ENCODE data around the gene DNASE2. TPM values are rescaled to one million over a fixed set of nuclear protein-coding genes. Genes with fewer than 3 reads are reported as not detected.

Gene DNASE2
- total and polyA plus RNA-seq, 2 of the 8 experiments (the other 6 are each of a cell fraction or from before 2014, with no cell fraction given) = 33.2 to 48.2 TPM

- H2BK15ac ChIP-seq (ENCODE audit: low read length) = no peak overlapping the region
- H3K79me2 ChIP-seq (ENCODE audit: control insufficient read depth in 1 of 2, insufficient read depth in 2 of 2, low read length in 2 of 2) = no peaks in the 10 kb centered on the region
- H3K4me1 ChIP-seq (replicated peaks in 1 of 4; ENCODE audit: control insufficient read depth in 3 of 4, insufficient read depth in 4 of 4, low read length in 3 of 4) = peaks cover 0 to 2% (median 0%) of the 10 kb centered on the region in 4 experiments; a peak in 1 of 7 replicates
- no peak overlapping the region for H4K5ac ChIP-seq (ENCODE audit: insufficient read length, low read depth, low read length)
- H3K27ac ChIP-seq (ENCODE audit: low read depth, low read length) = no peak overlapping the region
- no peak overlapping the region for H3K4me3 ChIP-seq (ENCODE audit: extremely low read depth in 1 of 4, insufficient read depth in 2 of 4, low read depth in 3 of 4, low read length in 4 of 4)
- no peak overlapping the region for H3K56ac ChIP-seq (replicated peaks; ENCODE audit: insufficient read length, low read depth, low read length)
- no peak overlapping the region for H3K9ac ChIP-seq (replicated peaks in 1 of 4; ENCODE audit: extremely low read depth in 1 of 4, low read depth in 3 of 4, low read length in 3 of 4)
- H3K18ac ChIP-seq (ENCODE audit: extremely low read depth, low read length) = no peak overlapping the region
- DNase-seq (ENCODE audit: low read depth in 1 of 2, low spot score in 2 of 2) = no peak
- WGBS, 2 experiments (ENCODE audit: extremely low coverage in 1 of 2, insufficient coverage in 1 of 2, insufficient read length in 1 of 2, insufficient replicate concordance in 2 of 2, low coverage in 1 of 2, low lambda C conversion rate in 2 of 2, missing lambda C conversion rate in 1 of 2) = 93% methylated on average over 3 of the region's 3 CpGs; no CpG with 5 or more reads in 1 of the 2 experiments
- no peak overlapping the region for H3K23ac ChIP-seq (ENCODE audit: insufficient read length)
- no peak overlapping the region for H3K4me2 ChIP-seq (ENCODE audit: insufficient read depth in 1 of 2, low read depth in 2 of 2, low read length in 2 of 2)
- H2AFZ ChIP-seq (ENCODE audit: low read length) = no peak overlapping the region
- H4K8ac ChIP-seq (ENCODE audit: extremely low read depth, insufficient read depth, low read length) = no peak overlapping the region
- no peaks in the 10 kb centered on the region for H3K79me1 ChIP-seq (ENCODE audit: low read depth, low read length)
- no peak for FAIRE-seq
- H3K14ac ChIP-seq (ENCODE audit: insufficient read length) = no peak overlapping the region
- H2BK20ac ChIP-seq (ENCODE audit: low read length) = no peak overlapping the region
- H4K20me1 ChIP-seq (replicated peaks in 1 of 2; ENCODE audit: control insufficient read depth in 1 of 2, insufficient read depth in 2 of 2, low read length in 2 of 2) = peaks cover 0 to 3% of the 10 kb centered on the region in 2 experiments
- no peaks in the 10 kb centered on the region for H3K23me2 ChIP-seq (ENCODE audit: low read depth, low read length)
- H3K36me3 ChIP-seq (ENCODE audit: control insufficient read depth in 2 of 4, insufficient read depth in 4 of 4, low read length in 3 of 4) = peaks cover 18 to 36% (median 28%) of the 10 kb centered on the region in 4 experiments; a peak in 7 of 8 replicates
- H2BK12ac ChIP-seq (ENCODE audit: low read depth, low read length) = no peak overlapping the region
- no peak overlapping the region for H2BK5ac ChIP-seq (ENCODE audit: low read depth, low read length)
- CTCF ChIA-PET (ENCODE audit: partially characterized antibody) = interaction anchor here (0.6 kb wide), 1 partner anchor 56 kb away, joined by 5 read pairs; no protein-coding TSS in a partner anchor
- peaks cover 2 to 9% of the 10 kb centered on the region in 2 experiments; a peak in 1 of 4 replicates for H3K9me3 ChIP-seq (ENCODE audit: insufficient read depth in 2 of 2, low read depth in 1 of 2, low read length in 1 of 2)
- no peak overlapping the region for H3K4ac ChIP-seq (replicated peaks; ENCODE audit: insufficient read length, low read depth, low read length)
- POLR2A ChIA-PET (ENCODE audit: partially characterized antibody) = interaction anchor here (0.7 to 13.9 kb wide), 15 partner anchors 8 to 48 kb away, joined by 3 to 180 read pairs (median 6); partner anchors contain the start of genes CALR, DNASE2, FARSA and GADD45GIP1
- H2AK5ac ChIP-seq (ENCODE audit: low read depth, low read length) = no peak overlapping the region
- H2BK120ac ChIP-seq (replicated peaks; ENCODE audit: low read depth, low read length) = no peak overlapping the region
- H4K91ac ChIP-seq (replicated peaks; ENCODE audit: insufficient read length, low read length) = no peak overlapping the region
- TF ChIP-seq RAD21 (IDR thresholded peaks at IDR 0.05 in 1 of 2, conservative IDR thresholded peaks at IDR 0.05 in 1 of 2; ENCODE audit: low read depth in 2 of 2, low read length in 2 of 2) = no peak
- peaks cover 6 to 12% (median 11%) of the 10 kb centered on the region in 4 experiments for H3K27me3 ChIP-seq (replicated peaks in 1 of 4; ENCODE audit: control insufficient read depth in 3 of 4, extremely low read depth in 1 of 4, insufficient read depth in 3 of 4, low read length in 3 of 4)
Measured at GRCh38 chr19:12921047-12921446, 39.8 kb upstream of the DNASE2 start.

All from H1 (cell line).